GM10266 (cell line): ENCODE data around the gene BOLA2B.

Experiments used
- DNase-seq: peaks from one replicate; pipeline ENCODE4 v3.0.0; 2012; ENCODE audit errors: extremely low spot score
- CTCF ChIP-seq: IDR thresholded peaks from 2 replicates; pipeline ENCODE4 v1.5.1; 2012; ENCODE audit warnings: mild to moderate bottlenecking, low read depth; ENCODE audit not compliant: control insufficient read depth, insufficient read depth; ENCODE audit errors: missing control alignments

The BOLA2B gene

DNA sequence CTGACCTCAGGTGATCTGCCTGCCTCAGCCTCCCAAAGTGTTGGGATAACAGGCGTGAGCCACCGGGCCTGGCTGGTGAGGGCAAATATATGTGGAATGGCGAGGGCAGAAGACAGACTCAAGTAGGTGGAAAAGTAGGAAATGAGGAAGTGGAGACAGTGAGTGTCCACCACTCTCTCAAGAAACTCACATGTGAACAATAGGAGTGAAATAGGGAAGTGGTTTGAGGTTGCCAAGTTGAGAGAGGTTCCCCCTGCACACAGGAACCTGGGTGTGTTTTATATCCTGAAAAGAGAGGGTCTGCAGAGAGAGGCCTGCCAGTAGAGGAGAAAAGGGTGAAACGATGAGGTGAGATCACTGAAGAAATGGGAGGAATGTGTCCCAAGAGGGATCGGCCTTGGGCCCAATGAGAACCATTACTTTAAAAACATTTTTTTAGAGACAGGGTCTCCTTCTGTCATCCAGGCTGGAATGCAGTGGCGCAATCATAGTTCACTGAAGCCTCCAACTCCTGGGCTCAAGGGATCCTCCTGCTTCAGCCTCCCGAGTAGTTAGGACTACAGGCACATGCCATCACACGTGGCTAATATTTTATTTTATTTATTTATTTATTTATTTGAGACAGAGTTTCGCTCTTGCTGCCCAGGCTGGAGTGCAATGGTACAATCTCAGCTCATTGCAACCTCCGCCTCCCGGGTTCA lies 27.1 kb downstream of the BOLA2B start:
- TF ChIP-seq CTCF: no peak
- DNase-seq: peak; percentile 86

- TF ChIP-seq CTCF: no peak
- DNase-seq: no peak
Measured at GRCh38 chr16:30163538-30163937, 29.9 kb downstream of the BOLA2B start.

DNA sequence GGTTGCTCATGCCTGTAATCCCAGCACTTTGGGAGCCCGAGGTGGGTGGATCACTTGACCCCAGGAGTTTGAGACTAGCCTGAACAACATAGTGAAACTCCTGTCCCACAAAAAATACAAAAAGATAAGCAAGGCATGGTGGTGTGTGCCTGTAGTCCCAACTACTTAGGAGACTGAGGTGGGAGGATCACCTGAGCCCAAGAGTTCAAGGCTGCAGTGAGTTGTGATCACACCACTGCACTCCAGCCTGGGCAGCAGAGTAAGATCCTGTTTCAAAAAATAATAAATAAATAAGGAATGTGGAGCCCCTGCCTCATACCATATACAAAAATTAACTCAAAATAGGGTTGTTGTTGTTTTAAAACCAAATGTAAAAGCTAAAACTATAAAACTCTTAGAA lies 36.3 kb downstream of the BOLA2B start:
- DNase-seq: no peak
- TF ChIP-seq CTCF: no peak

DNA sequence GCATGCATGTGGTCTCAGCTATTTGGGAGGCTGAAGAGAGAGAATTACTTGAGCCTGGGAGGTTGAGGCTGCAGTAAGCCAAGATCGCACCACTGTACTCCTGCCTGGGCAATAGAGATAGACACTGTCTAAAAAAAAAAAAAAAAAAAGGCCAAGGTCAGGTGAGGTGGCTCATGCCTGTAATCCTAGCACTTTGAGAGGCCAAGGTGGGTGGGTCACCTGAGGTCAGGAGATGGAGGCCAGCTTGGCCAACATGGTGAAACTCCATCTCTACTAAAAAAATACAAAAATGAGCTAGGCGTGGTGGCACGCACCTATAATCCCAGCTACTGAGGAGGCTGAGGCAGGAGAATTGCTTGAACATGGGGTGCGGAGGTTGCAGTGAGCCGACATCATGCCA lies 38.3 kb downstream of the BOLA2B start:
- no peak for DNase-seq
- no peak for TF ChIP-seq CTCF

DNA sequence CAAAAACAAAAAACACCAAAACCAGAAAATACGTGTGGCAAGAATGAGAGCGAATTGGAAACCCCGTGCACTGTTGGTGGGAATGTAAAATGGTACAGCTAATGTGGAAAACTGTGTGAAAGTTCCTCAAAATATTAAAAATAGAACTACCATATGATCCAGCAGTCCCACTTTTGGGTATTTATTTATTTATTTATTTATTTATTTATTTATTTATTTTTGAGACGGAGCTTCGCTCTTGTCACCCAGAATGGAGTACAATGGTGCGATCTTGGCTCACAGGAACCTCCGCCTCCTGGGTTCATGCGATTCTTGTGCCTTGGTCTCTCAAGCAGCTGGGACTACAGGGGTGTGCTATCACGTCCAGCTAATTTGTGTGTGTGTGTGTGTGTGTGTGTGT lies 40.9 kb downstream of the BOLA2B start:
- no peak for DNase-seq
- no peak for TF ChIP-seq CTCF

DNA sequence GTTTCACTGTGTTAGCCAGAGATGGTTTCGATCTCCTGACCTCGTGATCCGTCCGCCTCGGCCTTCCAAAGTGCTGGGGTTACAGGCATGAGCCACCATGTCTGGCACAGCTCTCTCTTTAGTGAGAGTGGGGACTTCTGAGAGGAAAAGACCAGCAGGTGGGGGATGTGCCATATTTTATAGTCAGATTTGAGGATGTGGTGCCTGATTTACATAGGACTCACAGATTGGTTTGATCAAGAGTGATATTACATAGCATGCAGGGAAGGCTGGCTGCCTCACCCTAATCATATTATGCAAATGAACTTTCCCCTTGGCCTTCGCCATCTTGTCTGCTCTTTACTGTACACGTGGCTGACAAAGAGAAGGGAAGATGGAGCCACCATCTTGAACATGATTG lies 42.4 kb downstream of the BOLA2B start:
- no peak for DNase-seq
- no peak for TF ChIP-seq CTCF

GRCh38 chr16:30149250-30149930 lies 44.1 kb downstream of the BOLA2B start:
- no peak for TF ChIP-seq CTCF
- no peak for DNase-seq
